Activated naive CD8-positive, alpha-beta T cell treated with anti-CD3 and anti-CD28 coated beads, Interleukin-2, amount 50 U/mL, for 24 hours (primary cell): Measurements from ENCODE around the gene RBMS3.
A peak's percentile ranks its signal among the peaks of the same experiment; 100 is the strongest.
"Not testable (repeated sequence)": the region's sequence is repeated elsewhere in the genome, so short reads cannot be mapped to it uniquely, and the experiment has no call there.

Source experiments
- ATAC-seq: fragments of 150-1000 bp; cut with Tn5 transposase; one replicate; pipeline ENCODE4 v1.10.0; 2021
- DNase-seq: peaks from one replicate; pipeline ENCODE4 v3.0.0; 2021
- H3K27ac Mint-ChIP-seq: one replicate; pipeline ENCODE4 v1.8.0; 2021; ENCODE audit warnings: mild to moderate bottlenecking, mixed read lengths
- H3K27me3 Mint-ChIP-seq: one replicate; pipeline ENCODE4 v1.8.0; 2021; ENCODE audit warnings: mixed read lengths
- H3K36me3 Mint-ChIP-seq: one replicate; pipeline ENCODE4 v1.8.0; 2021; ENCODE audit warnings: low read depth, mixed read lengths
- H3K4me1 Mint-ChIP-seq: one replicate; pipeline ENCODE4 v1.8.0; 2021; ENCODE audit warnings: mixed read lengths
- H3K4me3 Mint-ChIP-seq: one replicate; pipeline ENCODE4 v1.8.0; 2021; ENCODE audit warnings: mild to moderate bottlenecking, moderate library complexity, mixed read lengths
- H3K9me3 Mint-ChIP-seq: one replicate; pipeline ENCODE4 v1.8.0; 2021; ENCODE audit warnings: mixed read lengths

RBMS3 gene

GRCh38 chr3:29280404-29281093 lies at the start of gene RBMS3:
RBMS3 (plus strand) TSS chr3:29281071.
- Mint-ChIP-seq H3K27ac (peak within 1 kb of the TSS; percentile 16), H3K9me3 (no peaks in the 10 kb centered on the region), H3K4me1 (peaks cover 39% of the 10 kb centered on the region), H3K4me3 (peak within 1 kb of the TSS; percentile 80), H3K27me3 (peaks cover 17% of the 10 kb centered on the region), H3K36me3 (no peaks in the 10 kb centered on the region)
- ATAC-seq = no peak
- DNase-seq = peak; percentile 10

GRCh38 chr3:29233126-29233525 lies 47.7 kb upstream of the RBMS3 start:
- H3K9me3 Mint-ChIP-seq, H3K27me3 Mint-ChIP-seq, H3K4me3 Mint-ChIP-seq, H3K4me1 Mint-ChIP-seq, H3K36me3 Mint-ChIP-seq, H3K27ac Mint-ChIP-seq, DNase-seq, ATAC-seq: not testable (repeated sequence)

- H3K27me3 Mint-ChIP-seq = no peaks in the 10 kb centered on the region
Measured at GRCh38 chr3:29236146-29236840, 44.6 kb upstream of the RBMS3 start.

GRCh38 chr3:29239376-29239775 lies 41.5 kb upstream of the RBMS3 start:
- ATAC-seq (no peak), DNase-seq (no peak)
- no peaks in the 10 kb centered on the region for H3K9me3 Mint-ChIP-seq

More at GRCh38 chr3:29236146-29236840, 44.6 kb upstream of the RBMS3 start:
- ATAC-seq = no peak
- Mint-ChIP-seq H3K36me3 (no peaks in the 10 kb centered on the region), H3K27ac (no peak overlapping the region), H3K4me1 (no peaks in the 10 kb centered on the region), H3K4me3 (no peak overlapping the region), H3K9me3 (no peaks in the 10 kb centered on the region)
- DNase-seq = no peak

GRCh38 chr3:29240248-29240647 lies 40.6 kb upstream of the RBMS3 start:
- H3K9me3 Mint-ChIP-seq = no peaks in the 10 kb centered on the region
- H3K27ac Mint-ChIP-seq = no peak overlapping the region
- no peaks in the 10 kb centered on the region for H3K36me3 Mint-ChIP-seq
- no peak for ATAC-seq
- no peaks in the 10 kb centered on the region for H3K4me1 Mint-ChIP-seq
- no peak for DNase-seq
- no peaks in the 10 kb centered on the region for H3K27me3 Mint-ChIP-seq
- no peak overlapping the region for H3K4me3 Mint-ChIP-seq

More at GRCh38 chr3:29239376-29239775, 41.5 kb upstream of the RBMS3 start:
- Mint-ChIP-seq H3K4me1 (no peaks in the 10 kb centered on the region), H3K36me3 (no peaks in the 10 kb centered on the region), H3K27me3 (no peaks in the 10 kb centered on the region), H3K27ac (no peak overlapping the region), H3K4me3 (no peak overlapping the region)

GRCh38 chr3:29240887-29241286 lies 40.0 kb upstream of the RBMS3 start:
- Mint-ChIP-seq H3K27me3 (no peaks in the 10 kb centered on the region), H3K36me3 (no peaks in the 10 kb centered on the region), H3K27ac (no peak overlapping the region), H3K4me1 (no peaks in the 10 kb centered on the region), H3K9me3 (no peaks in the 10 kb centered on the region), H3K4me3 (no peak overlapping the region)
- ATAC-seq = no peak
- no peak for DNase-seq

GRCh38 chr3:29241855-29242254 lies 39.0 kb upstream of the RBMS3 start:
- H3K36me3 Mint-ChIP-seq = no peaks in the 10 kb centered on the region
- ATAC-seq (no peak), DNase-seq (no peak)
- no peak overlapping the region for H3K4me3 Mint-ChIP-seq
- H3K9me3 Mint-ChIP-seq = no peaks in the 10 kb centered on the region
- no peaks in the 10 kb centered on the region for H3K4me1 Mint-ChIP-seq
- H3K27me3 Mint-ChIP-seq = no peaks in the 10 kb centered on the region
- H3K27ac Mint-ChIP-seq = no peak overlapping the region

GRCh38 chr3:29242296-29242695 lies 38.6 kb upstream of the RBMS3 start:
- DNase-seq (no peak), ATAC-seq (no peak)
- no peaks in the 10 kb centered on the region for H3K36me3 Mint-ChIP-seq
- H3K27me3 Mint-ChIP-seq = no peaks in the 10 kb centered on the region
- no peaks in the 10 kb centered on the region for H3K4me1 Mint-ChIP-seq
- H3K27ac Mint-ChIP-seq = no peak overlapping the region
- no peaks in the 10 kb centered on the region for H3K9me3 Mint-ChIP-seq
- H3K4me3 Mint-ChIP-seq = no peak overlapping the region

GRCh38 chr3:29245441-29245840 lies 35.4 kb upstream of the RBMS3 start:
- Mint-ChIP-seq H3K4me3 (no peak overlapping the region), H3K27me3 (no peaks in the 10 kb centered on the region), H3K36me3 (no peaks in the 10 kb centered on the region), H3K27ac (no peak overlapping the region), H3K4me1 (no peaks in the 10 kb centered on the region), H3K9me3 (no peaks in the 10 kb centered on the region)
- ATAC-seq = no peak
- no peak for DNase-seq

- H3K4me3 Mint-ChIP-seq = no peak overlapping the region
Measured at GRCh38 chr3:29247088-29247745, 33.7 kb upstream of the RBMS3 start.

GRCh38 chr3:29249829-29250345 lies 31.0 kb upstream of the RBMS3 start:
- no peak overlapping the region for H3K27ac Mint-ChIP-seq
- H3K27me3 Mint-ChIP-seq = no peaks in the 10 kb centered on the region

More at GRCh38 chr3:29247088-29247745, 33.7 kb upstream of the RBMS3 start:
- Mint-ChIP-seq H3K27me3 (no peaks in the 10 kb centered on the region), H3K36me3 (no peaks in the 10 kb centered on the region), H3K27ac (no peak overlapping the region), H3K4me1 (no peaks in the 10 kb centered on the region), H3K9me3 (no peaks in the 10 kb centered on the region)
- ATAC-seq (no peak), DNase-seq (no peak)

GRCh38 chr3:29255854-29256696 lies 24.8 kb upstream of the RBMS3 start:
- no peak for ATAC-seq
- Mint-ChIP-seq H3K36me3 (no peaks in the 10 kb centered on the region), H3K27me3 (no peaks in the 10 kb centered on the region), H3K4me3 (no peak overlapping the region), H3K9me3 (no peaks in the 10 kb centered on the region), H3K4me1 (no peaks in the 10 kb centered on the region), H3K27ac (no peak overlapping the region)
- DNase-seq = no peak

More at GRCh38 chr3:29249829-29250345, 31.0 kb upstream of the RBMS3 start:
- Mint-ChIP-seq H3K36me3 (no peaks in the 10 kb centered on the region), H3K9me3 (no peaks in the 10 kb centered on the region), H3K4me3 (no peak overlapping the region), H3K4me1 (no peaks in the 10 kb centered on the region)
- ATAC-seq (no peak), DNase-seq (no peak)

- ATAC-seq (no peak), DNase-seq (no peak)
- no peak overlapping the region for H3K27ac Mint-ChIP-seq
- no peaks in the 10 kb centered on the region for H3K4me1 Mint-ChIP-seq
- no peaks in the 10 kb centered on the region for H3K27me3 Mint-ChIP-seq
- H3K9me3 Mint-ChIP-seq = no peaks in the 10 kb centered on the region
- H3K36me3 Mint-ChIP-seq = no peaks in the 10 kb centered on the region
- H3K4me3 Mint-ChIP-seq = no peak overlapping the region
Measured at GRCh38 chr3:29258161-29258560, 22.7 kb upstream of the RBMS3 start.

GRCh38 chr3:29261119-29261518 lies 19.8 kb upstream of the RBMS3 start:
- no peak for DNase-seq
- Mint-ChIP-seq H3K9me3 (no peaks in the 10 kb centered on the region), H3K4me1 (no peaks in the 10 kb centered on the region), H3K27me3 (no peaks in the 10 kb centered on the region), H3K36me3 (no peaks in the 10 kb centered on the region), H3K27ac (no peak overlapping the region), H3K4me3 (no peak overlapping the region)
- no peak for ATAC-seq
